GM19023 (cell line): ENCODE results near the gene PYCR2.

Source experiments
- ATAC-seq: cut with Tn5 transposase; IDR thresholded peaks from one replicate; pipeline ENCODE4 v1.9.1; 2021; ENCODE audit warnings: mild to moderate bottlenecking, moderate library complexity; ENCODE audit not compliant: unreplicated experiment

PYCR2 gene

GRCh38 chr1:225921734-225922709, 2.0 kb downstream of the PYCR2 start:
- no peak for ATAC-seq

GRCh38 chr1:225919906-225920305, 4.1 kb downstream of the PYCR2 start:
- ATAC-seq: no peak

GRCh38 chr1:225918280-225918679, 5.8 kb downstream of the PYCR2 start:
- no peak for ATAC-seq

- no peak for ATAC-seq
These were observed 6.5 kb downstream of the PYCR2 start for GRCh38 chr1:225917536-225917935.

DNA sequence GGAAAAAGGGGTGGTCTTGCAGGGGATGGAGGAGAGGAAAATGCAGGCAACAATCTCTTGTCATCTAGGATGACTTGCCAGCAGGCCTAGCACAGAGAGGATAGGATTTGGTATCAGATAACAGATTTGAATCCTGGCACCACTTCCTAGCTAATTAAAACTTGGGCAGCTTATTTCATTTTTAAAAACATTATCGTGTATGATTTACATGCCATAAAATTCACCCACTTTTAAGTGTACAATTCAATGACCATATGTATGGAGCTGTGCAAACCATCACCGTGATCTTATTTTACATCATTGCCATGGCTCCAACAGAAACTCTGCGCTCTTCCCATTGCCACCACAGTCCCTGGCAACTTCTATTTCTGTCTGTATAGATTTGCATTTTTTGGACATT, 6.9 kb downstream of the PYCR2 start:
- ATAC-seq: no peak

DNA sequence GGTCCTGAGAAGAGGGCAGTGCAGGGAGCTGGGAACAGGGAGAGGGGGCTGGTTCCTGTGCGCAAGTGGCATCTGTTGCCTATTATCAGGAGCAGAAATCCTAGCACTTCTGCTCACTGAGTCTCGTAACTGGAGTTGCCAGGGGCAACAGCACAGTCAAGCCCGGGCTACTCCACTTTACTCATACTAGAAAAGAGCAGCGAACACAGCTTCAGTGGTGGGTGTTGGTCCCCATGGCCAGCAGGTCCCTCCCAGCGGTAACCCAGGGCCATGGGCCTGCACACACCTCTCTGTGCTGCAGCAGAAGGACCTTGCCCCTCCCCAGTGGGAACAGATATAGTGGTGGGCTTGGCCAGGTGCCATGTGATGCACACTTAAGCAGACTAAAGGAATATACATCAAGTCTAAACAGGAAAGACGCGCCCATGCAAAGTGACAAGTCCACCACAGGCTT, 8.5 kb downstream of the PYCR2 start:
- ATAC-seq: no peak

DNA sequence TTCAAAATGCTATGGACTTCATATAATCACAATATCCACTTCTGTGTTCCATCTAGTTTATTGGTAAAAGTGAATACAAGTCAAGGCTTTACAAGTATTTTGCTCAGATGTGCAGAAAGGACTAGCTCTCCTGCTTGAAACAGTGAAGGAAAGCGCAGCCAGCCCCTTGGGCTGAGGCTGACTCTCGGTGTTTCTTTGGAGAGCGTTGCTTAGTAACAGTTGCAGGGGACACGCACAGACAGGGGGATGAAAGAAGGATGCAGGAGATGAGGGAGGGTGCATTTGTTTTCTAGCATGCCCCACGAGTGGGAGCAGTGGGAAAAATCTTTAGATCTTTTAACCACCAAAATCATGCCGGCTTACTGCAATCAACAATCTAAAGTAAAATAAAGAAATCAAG, 9.1 kb downstream of the PYCR2 start:
- ATAC-seq: no peak

- no peak for ATAC-seq
These were observed 9.7 kb downstream of the PYCR2 start for GRCh38 chr1:225914391-225914790.

- peak; percentile 62 for ATAC-seq
These were observed 12.6 kb downstream of the PYCR2 start for GRCh38 chr1:225911191-225912130.

DNA sequence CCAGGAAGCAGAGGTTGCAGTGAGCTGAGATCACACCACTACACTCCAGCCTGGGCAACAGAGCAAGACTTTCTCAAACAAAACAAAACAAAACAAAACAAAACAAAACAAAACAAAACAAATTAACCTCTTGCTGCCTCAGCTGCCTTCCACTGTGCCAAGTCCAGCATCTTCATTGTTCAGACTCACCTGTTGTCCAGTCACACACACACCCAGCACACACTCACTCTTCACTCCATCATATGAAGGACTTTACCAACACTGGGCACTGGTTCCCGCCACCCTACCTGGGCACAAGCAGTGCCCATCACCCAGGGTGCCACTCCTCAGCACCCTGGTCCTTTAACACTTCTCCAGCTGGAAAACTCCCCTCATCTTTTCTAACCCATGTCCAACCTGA, 14.6 kb downstream of the PYCR2 start:
- ATAC-seq: no peak

DNA sequence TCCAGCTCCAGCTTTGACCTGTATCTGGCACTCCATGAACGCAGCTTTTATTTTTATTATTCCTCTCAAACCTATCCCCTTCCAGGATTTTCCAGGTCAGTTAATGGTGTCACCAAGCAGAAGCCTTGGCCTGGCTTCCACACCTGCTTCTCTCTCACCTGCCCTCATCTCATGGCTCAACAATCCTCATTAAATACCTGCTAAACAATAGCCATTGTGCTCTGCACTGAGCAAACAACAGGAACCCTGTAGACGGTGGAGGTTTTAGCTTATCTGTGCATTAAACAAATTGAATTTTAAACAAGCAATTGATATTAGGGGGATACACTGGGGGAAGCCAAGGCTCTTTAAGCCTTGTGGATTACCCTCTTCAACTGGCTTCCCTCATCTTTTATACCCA, 15.3 kb downstream of the PYCR2 start:
- ATAC-seq: no peak

DNA sequence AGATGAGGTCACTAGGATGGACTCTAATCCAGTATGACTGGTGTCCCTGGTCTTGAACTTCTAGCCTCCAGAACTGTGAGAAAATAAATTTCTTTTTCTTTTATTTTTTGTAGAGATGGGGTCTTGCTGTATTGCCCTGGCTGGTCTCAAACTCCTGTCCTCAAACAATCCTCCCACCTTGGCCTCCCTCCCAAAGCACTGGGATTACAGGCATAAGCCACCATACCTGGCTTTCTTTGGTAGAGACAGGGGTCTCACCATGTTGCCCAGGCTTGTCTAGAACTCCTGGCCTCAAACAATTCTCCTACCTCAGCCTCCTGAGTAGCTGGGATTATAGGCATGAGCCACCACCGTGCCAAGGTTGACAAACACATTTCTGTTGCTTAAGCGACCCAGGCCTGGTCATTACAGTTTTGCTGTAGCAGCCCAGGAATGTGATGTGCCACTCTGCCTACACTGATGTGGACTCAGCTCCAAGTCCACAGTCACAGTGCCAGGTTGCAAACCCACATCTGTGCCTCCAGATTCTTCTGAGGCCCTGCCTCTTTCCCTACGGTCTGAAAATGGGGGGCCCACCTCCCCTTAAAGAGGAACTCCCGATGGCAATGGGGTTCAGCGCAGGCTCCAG, 15.9 kb downstream of the PYCR2 start:
- no peak for ATAC-seq

DNA sequence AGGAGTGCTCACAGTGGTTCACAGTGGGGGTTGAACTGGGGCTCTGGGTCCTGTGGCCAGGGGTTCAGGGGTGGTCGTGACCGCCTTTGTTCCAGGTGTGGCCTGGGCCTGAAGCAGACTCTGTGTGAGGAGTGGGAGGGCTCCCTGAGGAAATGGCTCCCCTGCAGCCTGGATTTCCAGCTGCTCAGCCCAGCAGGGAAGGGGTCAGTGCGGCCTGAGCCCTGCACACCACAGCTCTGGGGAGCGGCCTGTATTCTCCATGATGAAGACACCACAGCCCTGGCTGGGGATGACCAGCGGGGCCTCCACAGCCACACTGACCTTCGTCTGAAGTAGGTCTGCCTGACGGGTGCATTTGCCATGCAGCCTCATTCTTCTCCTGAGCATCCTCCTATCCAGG, 16.7 kb downstream of the PYCR2 start:
- ATAC-seq: no peak

GRCh38 chr1:225906467-225906866, 17.6 kb downstream of the PYCR2 start:
- no peak for ATAC-seq

GRCh38 chr1:225903623-225904022, 20.4 kb downstream of the PYCR2 start:
- no peak for ATAC-seq

DNA sequence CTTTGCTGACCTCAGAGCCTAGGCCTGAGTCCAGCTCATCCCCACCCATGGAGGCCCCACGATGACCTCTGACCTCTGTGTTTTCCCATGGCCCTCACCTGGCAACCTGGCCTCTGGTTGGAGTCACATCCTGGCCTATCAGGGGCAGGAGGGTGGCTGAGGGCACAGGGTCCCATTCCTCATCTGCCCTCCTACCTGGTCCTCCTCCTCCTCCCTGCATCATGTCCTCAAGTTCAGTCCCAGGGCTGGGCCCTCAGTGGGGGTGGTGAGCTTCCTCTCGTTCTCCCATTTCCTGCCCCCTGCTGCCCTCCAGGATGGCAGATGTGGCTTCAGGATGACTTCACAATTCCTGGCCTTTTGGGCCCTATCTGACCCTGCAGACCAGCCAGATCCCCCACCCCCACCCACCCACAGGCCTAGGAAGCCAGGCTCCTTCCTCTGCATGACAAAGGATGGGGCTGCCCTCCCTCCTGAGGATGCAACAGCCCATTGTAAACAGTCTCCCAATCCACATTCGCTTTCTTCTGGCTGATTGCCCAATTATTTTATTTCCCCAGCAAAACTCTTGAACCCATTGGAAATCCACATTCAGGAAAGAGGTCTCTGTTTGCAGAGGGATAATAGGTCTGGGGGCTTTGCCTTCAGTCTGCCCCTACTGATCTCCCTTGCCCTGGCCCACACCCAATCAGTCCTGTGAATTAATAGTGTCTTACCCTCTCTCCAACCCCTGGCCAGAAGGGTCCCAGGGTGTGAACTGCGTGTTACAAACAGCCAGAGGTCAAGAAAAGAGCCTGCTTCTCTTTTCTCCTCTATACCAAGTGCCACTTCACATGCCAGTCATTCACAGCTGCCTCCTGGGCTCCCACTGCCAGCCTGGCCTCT, 24.8 kb downstream of the PYCR2 start:
- ATAC-seq: no peak

GRCh38 chr1:225897595-225898514, 26.2 kb downstream of the PYCR2 start:
- no peak for ATAC-seq

DNA sequence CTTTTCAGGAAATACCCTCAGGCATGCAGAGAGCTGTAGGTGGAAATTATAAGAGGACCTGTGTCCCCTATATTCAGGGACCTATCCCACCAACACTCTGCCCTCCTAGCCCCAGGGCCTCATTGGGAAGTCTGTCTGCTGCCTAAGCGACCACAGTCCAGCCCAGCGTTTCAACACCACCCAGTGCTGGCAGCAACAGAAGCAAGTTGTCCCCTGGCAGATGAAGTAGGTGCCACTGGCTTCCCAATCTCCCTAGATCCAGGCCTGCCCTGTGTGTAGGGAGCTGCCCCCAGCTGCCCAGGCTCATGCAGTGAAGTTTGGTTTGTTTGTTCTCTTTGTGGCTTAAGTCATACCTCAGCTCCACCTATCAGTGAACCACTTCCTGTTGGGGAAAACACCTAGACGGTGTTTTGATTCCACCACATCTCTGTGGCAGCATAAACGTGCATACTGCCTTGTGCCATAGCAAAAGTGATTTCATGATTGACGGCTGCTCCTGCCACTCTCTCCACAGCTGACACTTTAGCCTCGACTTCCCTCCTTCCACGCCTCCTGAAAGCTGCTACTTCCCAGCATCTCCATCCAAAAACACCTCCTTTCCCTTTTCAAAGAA, 27.0 kb downstream of the PYCR2 start:
- ATAC-seq: peak; percentile 100

DNA sequence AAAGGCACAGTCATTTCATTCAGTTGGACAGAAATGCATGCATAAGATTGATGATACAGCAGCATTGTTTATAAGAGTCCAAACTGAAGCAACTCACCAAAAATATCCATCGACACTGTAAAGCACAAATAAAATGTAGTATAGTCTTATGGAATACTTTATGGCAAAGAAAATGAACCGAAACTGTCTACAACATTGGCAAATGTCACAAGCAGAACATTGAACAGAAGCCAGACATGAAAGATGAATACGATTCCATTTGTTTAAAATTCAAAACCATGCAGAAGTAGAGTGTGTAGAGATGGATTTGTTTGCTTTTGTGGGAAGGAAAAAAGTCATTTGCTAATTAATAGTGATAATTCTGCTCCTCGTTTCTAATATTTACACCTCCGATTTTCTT, 27.6 kb downstream of the PYCR2 start:
- no peak for ATAC-seq
